DMS153 treated with DMSO at 0.1 percent for 48 hours (cell line): ENCODE data around the gene AKR1C4.
"Not testable (repeated sequence)": the region's sequence is repeated elsewhere in the genome, so short reads cannot be mapped to it uniquely, and the experiment has no call there.

Source experiments
- DNase-seq: peaks from one replicate; lab custom pipeline; 2025; ENCODE audit not compliant: unreplicated experiment; lab: John Stamatoyannopoulos, UW

The AKR1C4 gene

GRCh38 chr10:5196702-5197113 is at the start of gene AKR1C4:
Gene AKR1C4, plus strand, starts transcription at chr10:5196837. Its CDS starts 31 bp downstream, at chr10:5196868.
- DNase-seq, result no peak

GRCh38 chr10:5146920-5147254 is 49.8 kb upstream of the AKR1C4 start:
- DNase-seq, result no peak

GRCh38 chr10:5147255-5147980 is 49.2 kb upstream of the AKR1C4 start:
- no peak for DNase-seq

- no peak for DNase-seq
Observed at GRCh38 chr10:5147981-5148677, 48.5 kb upstream of the AKR1C4 start.

GRCh38 chr10:5148678-5149032 is 48.0 kb upstream of the AKR1C4 start:
- DNase-seq, result no peak

GRCh38 chr10:5151076-5151475 is 45.6 kb upstream of the AKR1C4 start:
- no peak for DNase-seq

DNA sequence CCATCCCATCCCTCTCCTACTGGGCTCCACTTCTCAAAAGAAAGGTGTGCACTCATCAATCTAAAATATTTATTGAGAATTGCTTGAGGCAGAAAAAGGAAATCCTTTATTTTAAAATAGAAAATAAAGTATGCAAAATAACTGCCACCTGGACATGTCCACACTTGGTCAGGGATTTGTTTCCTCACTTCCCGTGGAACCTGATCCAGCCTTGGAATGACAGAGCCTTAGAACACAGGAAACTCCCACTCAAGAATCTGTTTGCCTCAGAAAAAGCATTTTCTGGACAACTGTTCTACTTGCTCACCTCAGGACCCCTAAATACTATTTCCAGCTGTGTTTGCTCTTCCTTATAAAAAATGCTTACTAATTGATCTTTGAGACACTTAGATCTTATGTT is 40.7 kb upstream of the AKR1C4 start:
- DNase-seq, result no peak

DNA sequence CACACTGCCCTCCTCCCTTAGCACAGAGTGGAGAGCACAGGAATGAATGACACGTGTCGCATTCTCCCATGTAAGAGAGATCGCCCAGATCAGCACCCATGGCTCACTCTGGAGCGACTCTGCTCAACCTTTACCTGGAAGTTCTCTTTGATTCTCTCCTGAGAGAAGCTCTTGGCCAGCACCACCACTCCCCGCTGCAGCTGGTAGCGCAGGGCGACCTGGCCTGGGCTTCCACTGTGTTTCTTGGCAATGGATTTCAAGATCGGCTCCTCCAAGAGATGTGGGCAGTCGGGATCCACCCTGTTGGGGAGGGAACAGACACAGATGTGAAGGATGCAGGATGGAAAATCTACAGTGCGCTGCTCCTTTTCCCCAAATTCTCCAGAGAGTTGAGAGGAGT is 39.1 kb upstream of the AKR1C4 start:
- no peak for DNase-seq

GRCh38 chr10:5159126-5159525 is 37.5 kb upstream of the AKR1C4 start:
- no peak for DNase-seq

DNA sequence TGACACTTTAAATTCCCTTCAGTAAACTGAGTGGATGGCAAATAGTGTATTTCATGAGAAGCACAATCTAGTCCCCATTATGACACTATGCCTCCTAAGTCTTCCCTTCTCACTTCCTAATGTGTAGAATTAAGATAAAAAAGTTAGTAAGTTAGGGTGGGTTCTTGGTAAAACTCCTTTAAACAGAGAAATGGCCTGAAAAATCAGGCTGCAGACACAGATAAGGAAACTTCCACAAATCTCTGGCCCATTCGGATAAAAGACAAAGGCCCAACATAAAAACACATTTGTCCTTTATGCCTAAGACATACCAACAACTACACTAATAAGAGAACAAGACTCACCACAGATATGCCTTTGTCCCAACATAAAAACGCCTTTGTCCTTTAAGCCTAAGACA is 33.1 kb upstream of the AKR1C4 start:
- DNase-seq, result no peak

- DNase-seq, result no peak
Observed at GRCh38 chr10:5165738-5166137, 30.9 kb upstream of the AKR1C4 start.

- no peak for DNase-seq
Observed at GRCh38 chr10:5168897-5169420, 27.7 kb upstream of the AKR1C4 start.

- not testable (repeated sequence) for DNase-seq
Observed at GRCh38 chr10:5175581-5175980, 21.1 kb upstream of the AKR1C4 start.

GRCh38 chr10:5180503-5180902 is 16.1 kb upstream of the AKR1C4 start:
- DNase-seq, result not testable (repeated sequence)

GRCh38 chr10:5183923-5184322 is 12.7 kb upstream of the AKR1C4 start:
- DNase-seq, result no peak

- no peak for DNase-seq
Observed at GRCh38 chr10:5184987-5185775, 11.5 kb upstream of the AKR1C4 start, which contains the start of gene AKR1C8. Gene AKR1C8, minus strand, starts transcription at chr10:5185150. Its CDS starts 46 bp downstream, at chr10:5185104.

DNA sequence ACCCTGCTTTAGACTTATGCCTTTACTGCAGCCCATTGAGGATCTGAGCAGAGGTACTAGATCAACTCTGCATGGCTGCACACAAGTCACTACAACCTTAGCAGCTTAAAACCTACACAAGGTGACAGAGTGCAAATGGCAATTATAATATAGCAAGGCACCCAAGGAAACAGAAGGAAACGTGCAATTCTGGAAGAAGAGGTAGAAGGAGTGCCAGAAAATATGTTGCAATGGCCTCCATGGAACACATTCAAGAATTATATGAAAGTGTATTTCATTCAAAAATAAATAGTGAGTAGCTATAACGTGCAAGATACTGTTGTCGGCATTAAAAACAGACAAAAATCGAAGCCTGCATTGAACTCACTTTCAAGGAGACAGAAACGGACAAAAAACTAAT is 8.8 kb upstream of the AKR1C4 start:
- no peak for DNase-seq

GRCh38 chr10:5188358-5188757 is 8.3 kb upstream of the AKR1C4 start:
- no peak for DNase-seq

DNA sequence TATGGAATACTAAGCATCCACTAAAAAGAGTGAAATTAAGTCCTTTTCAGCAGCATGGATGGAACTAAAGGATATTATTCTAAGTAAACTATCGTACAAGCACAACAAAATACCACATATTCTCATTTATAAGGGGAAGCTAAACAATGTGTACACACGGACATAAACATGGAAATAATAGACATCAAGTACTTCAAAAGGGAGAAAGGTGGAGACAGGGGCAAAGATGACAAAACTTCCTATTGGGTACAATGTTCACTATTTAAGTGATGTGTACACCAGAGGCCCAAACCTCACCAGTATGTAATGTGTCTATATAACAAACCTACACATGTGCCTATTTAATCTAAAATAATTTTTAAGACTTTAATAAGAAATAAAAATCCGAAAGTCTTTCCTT is 2.2 kb upstream of the AKR1C4 start:
- DNase-seq, result no peak

- no peak for DNase-seq
Observed at GRCh38 chr10:5195727-5196374, 786 bp upstream of the AKR1C4 start.

- no peak for DNase-seq
Observed at GRCh38 chr10:5198386-5198785, 1.7 kb downstream of the AKR1C4 start.
